Measurements from ENCODE around the gene OR10V1.
"Not testable (repeated sequence)": the region's sequence is repeated elsewhere in the genome, so short reads cannot be mapped to it uniquely, and the experiment has no call there.

The OR10V1 gene

GRCh38 chr11:59710136-59710847, 3.4 kb downstream of the OR10V1 start:
- DNase-seq (ENCODE audit: low read depth in 3 of 3), result no peak

GRCh38 chr11:59708537-59708936, 5.1 kb downstream of the OR10V1 start:
- no peak for DNase-seq (ENCODE audit: low read depth in 3 of 3)

- DNase-seq (ENCODE audit: low read depth in 3 of 3), result no peak
Observed at GRCh38 chr11:59707371-59707770, 6.3 kb downstream of the OR10V1 start.

GRCh38 chr11:59706518-59707285, 6.9 kb downstream of the OR10V1 start:
- no peak for DNase-seq (ENCODE audit: low read depth in 3 of 3)

- no peak for DNase-seq (ENCODE audit: low read depth in 3 of 3)
Observed at GRCh38 chr11:59705294-59705693, 8.4 kb downstream of the OR10V1 start.

- not testable (repeated sequence) for DNase-seq (ENCODE audit: low read depth in 3 of 3)
Observed at GRCh38 chr11:59703515-59703914, 10.1 kb downstream of the OR10V1 start.

- not testable (repeated sequence) for DNase-seq (ENCODE audit: low read depth in 3 of 3)
Observed at GRCh38 chr11:59700157-59700556, 13.5 kb downstream of the OR10V1 start.

- no peak for DNase-seq (ENCODE audit: low read depth in 3 of 3)
Observed at GRCh38 chr11:59698506-59698905, 15.1 kb downstream of the OR10V1 start.

- no peak for DNase-seq (ENCODE audit: low read depth in 3 of 3)
Observed at GRCh38 chr11:59692915-59693314, 20.7 kb downstream of the OR10V1 start.

- no peak for DNase-seq (ENCODE audit: low read depth in 3 of 3)
Observed at GRCh38 chr11:59691156-59691555, 22.5 kb downstream of the OR10V1 start.

- no peak for DNase-seq (ENCODE audit: low read depth in 3 of 3)
Observed at GRCh38 chr11:59689015-59689414, 24.6 kb downstream of the OR10V1 start.

- not testable (repeated sequence) for DNase-seq (ENCODE audit: low read depth in 3 of 3)
Observed at GRCh38 chr11:59681260-59681725, 32.4 kb downstream of the OR10V1 start.

- DNase-seq (ENCODE audit: low read depth in 3 of 3), result peak in 2 of 3 experiments; percentile 29 to 36
Observed at GRCh38 chr11:59680287-59681154, 33.1 kb downstream of the OR10V1 start.

- DNase-seq (ENCODE audit: low read depth in 3 of 3), result no peak
Observed at GRCh38 chr11:59679347-59679746, 34.3 kb downstream of the OR10V1 start.

GRCh38 chr11:59678813-59679165, 34.9 kb downstream of the OR10V1 start:
- no peak for DNase-seq (ENCODE audit: low read depth in 3 of 3)

GRCh38 chr11:59678118-59678812, 35.4 kb downstream of the OR10V1 start:
- DNase-seq (ENCODE audit: low read depth in 3 of 3), result no peak

- no peak for DNase-seq (ENCODE audit: low read depth in 3 of 3)
Observed at GRCh38 chr11:59676205-59676604, 37.4 kb downstream of the OR10V1 start.

- no peak for DNase-seq (ENCODE audit: low read depth in 3 of 3)
Observed at GRCh38 chr11:59674291-59674690, 39.4 kb downstream of the OR10V1 start.

GRCh38 chr11:59673291-59673690, 40.4 kb downstream of the OR10V1 start:
- no peak for DNase-seq (ENCODE audit: low read depth in 3 of 3)

GRCh38 chr11:59671471-59671870, 42.2 kb downstream of the OR10V1 start:
- DNase-seq (ENCODE audit: low read depth in 3 of 3), result no peak

- DNase-seq (ENCODE audit: low read depth in 3 of 3), result peak in 1 of 3 experiments; percentile 3
Observed at GRCh38 chr11:59669611-59670009, 44.0 kb downstream of the OR10V1 start.

Measured in stimulated activated CD4-positive, alpha-beta T cell treated with anti-CD3 and anti-CD28 coated beads, TNF-alpha, amount 100 ng/mL, for 24 hours (primary cell).